GM12865 (cell line): ENCODE data around the gene NPHP4.

ENCODE experiments used
- DNase-seq: peaks from one replicate; pipeline ENCODE4 v3.0.0; 2010; ENCODE audit warnings: low read depth
- H3K4me3 ChIP-seq: 2 replicates; pipeline ENCODE4 v1.5.1; 2011; ENCODE audit warnings: mild to moderate bottlenecking, low read depth, low read length, control low read depth
- CTCF ChIP-seq: IDR thresholded peaks from 2 replicates; pipeline ENCODE4 v1.5.1; 2011; ENCODE audit warnings: low read length, control low read depth, low read depth, inconsistent platforms; ENCODE audit not compliant: insufficient read depth; ENCODE audit errors: missing control alignments

The NPHP4 gene

GRCh38 chr1:5944843-5945167 is 47.4 kb downstream of the NPHP4 start:
- no peak for DNase-seq
- H3K4me3 ChIP-seq = no peak overlapping the region
- TF ChIP-seq CTCF = no peak

- no peak for TF ChIP-seq CTCF
- H3K4me3 ChIP-seq = no peak overlapping the region
- no peak for DNase-seq
Observed at GRCh38 chr1:5944154-5944842, 47.9 kb downstream of the NPHP4 start.

GRCh38 chr1:5943343-5944124 is 48.7 kb downstream of the NPHP4 start:
- DNase-seq = no peak
- no peak overlapping the region for H3K4me3 ChIP-seq
- TF ChIP-seq CTCF = no peak

GRCh38 chr1:5941671-5942070 is 50.6 kb downstream of the NPHP4 start:
- TF ChIP-seq CTCF = no peak
- no peak for DNase-seq
- H3K4me3 ChIP-seq = no peak overlapping the region

- no peak overlapping the region for H3K4me3 ChIP-seq
- DNase-seq = no peak
- TF ChIP-seq CTCF = no peak
Observed at GRCh38 chr1:5940723-5941407, 51.4 kb downstream of the NPHP4 start.

- no peak for TF ChIP-seq CTCF
- DNase-seq = no peak
- no peak overlapping the region for H3K4me3 ChIP-seq
Observed at GRCh38 chr1:5939271-5940170, 52.7 kb downstream of the NPHP4 start.
